ENCODE measurements around the gene HMGXB4.
A peak's percentile ranks its signal among the peaks of the same experiment; 100 is the strongest.

The HMGXB4 gene

DNA sequence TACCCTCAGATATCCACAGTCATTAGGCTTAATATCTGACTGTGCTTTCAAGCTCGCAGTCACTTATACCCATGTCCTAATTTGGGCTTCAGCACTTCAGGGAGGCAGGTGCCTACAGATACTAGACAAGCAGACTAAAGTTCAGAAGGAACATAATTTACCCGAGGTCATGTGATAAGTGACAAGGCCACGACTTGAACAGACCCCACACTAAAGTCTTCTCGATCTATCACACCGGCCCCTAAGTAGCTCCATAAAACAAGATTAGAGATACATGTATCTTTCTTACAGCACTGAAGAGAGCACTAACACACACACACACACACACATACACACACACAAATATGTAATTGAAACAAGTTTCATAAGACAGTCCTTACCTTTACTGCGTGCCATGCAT is 75.0 kb downstream of the HMGXB4 start:
- Mint-ChIP-seq H3K4me3 (no peak overlapping the region), H3K9me3 (no peaks in the 10 kb centered on the region), H3K4me1 (peaks cover 21 to 44% of the 10 kb centered on the region in 2 donors), H3K27ac (no peak overlapping the region), H3K36me3 (peaks cover 52 to 73% of the 10 kb centered on the region in 2 donors), H3K27me3 (no peaks in the 10 kb centered on the region)
- ATAC-seq (replicated peaks) (no peak), DNase-seq (no peak)

DNA sequence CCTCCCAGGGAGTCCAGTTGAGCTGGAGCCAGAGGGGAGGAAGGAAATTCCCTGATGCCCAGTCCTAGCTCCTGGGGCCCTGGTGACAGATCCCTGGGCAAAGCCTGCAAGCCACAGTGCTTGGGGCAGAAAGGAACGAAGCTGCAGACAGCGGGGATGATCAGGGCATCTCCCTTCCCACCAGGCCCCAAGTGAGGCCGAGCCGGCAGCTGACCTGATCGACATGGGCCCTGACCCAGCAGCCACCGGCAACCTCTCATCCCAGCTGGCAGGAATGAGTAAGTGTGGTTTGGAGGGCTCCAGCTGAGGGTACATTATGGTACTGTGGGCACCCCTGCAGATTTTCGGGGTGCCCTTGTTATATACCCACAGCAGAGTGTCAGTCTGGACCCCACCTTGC is 75.9 kb downstream of the HMGXB4 start:
- ATAC-seq (replicated peaks) (no peak), DNase-seq (no peak)
- Mint-ChIP-seq H3K4me3 (no peak overlapping the region), H3K27ac (peak overlapping the region; percentile 56), H3K9me3 (no peaks in the 10 kb centered on the region), H3K4me1 (peaks cover 26 to 47% of the 10 kb centered on the region in 2 donors), H3K27me3 (no peaks in the 10 kb centered on the region), H3K36me3 (peaks cover 48 to 71% of the 10 kb centered on the region in 2 donors)

DNA sequence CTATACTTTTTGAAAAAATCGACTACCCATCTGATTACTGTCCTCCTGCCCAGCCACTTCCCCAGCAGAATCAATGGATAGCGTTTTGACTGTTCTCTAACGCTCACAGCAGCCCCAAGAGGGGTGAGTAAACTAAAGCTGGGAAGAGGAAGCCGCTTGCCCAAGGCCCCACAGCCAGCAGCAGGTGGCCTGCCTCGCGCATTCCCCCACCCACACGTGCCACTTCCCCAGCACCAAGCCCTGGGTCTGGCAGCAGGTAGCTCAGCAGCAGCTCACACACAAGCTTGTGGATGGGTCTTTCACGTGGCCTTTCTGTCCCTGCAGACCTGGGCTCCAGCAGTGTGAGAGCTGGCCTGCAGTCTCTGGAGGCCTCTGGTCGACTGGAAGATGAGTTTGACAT is 76.7 kb downstream of the HMGXB4 start:
- H3K4me1 Mint-ChIP-seq = peaks cover 26 to 43% of the 10 kb centered on the region in 2 donors
- H3K27me3 Mint-ChIP-seq = no peaks in the 10 kb centered on the region
- no peaks in the 10 kb centered on the region for H3K9me3 Mint-ChIP-seq
- H3K36me3 Mint-ChIP-seq = peaks cover 42 to 70% of the 10 kb centered on the region in 2 donors
- H3K4me3 Mint-ChIP-seq = no peak overlapping the region
- DNase-seq (peak; percentile 71), ATAC-seq (replicated peaks) (peak; percentile 93)
- H3K27ac Mint-ChIP-seq = peak overlapping the region; percentile 49

DNA sequence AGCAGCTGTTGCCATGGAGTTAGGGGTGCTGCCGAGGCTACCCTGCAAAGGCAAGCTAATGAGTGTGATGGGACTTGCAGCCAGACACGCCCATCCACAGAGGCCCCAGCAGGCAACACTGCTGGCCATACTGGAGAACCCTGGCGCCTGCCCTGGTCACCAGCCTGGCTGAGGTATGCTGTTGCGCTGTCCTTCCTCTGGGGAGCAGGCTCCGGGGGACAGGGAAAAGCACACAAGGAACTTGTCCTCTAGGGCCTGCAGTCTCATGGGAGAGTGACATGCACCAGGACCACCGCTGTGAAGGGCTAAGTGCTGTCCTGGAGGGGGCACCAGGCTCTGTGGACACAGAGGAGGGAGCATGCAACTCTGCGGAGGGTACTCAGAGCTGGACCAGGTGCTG is 78.2 kb downstream of the HMGXB4 start:
- Mint-ChIP-seq H3K36me3 (peaks cover 44 to 76% of the 10 kb centered on the region in 2 donors), H3K9me3 (no peaks in the 10 kb centered on the region), H3K4me1 (peaks cover 27 to 40% of the 10 kb centered on the region in 2 donors), H3K27me3 (no peaks in the 10 kb centered on the region), H3K27ac (peak overlapping the region; percentile 81), H3K4me3 (no peak overlapping the region)
- DNase-seq = no peak
- no peak for ATAC-seq (replicated peaks)

DNA sequence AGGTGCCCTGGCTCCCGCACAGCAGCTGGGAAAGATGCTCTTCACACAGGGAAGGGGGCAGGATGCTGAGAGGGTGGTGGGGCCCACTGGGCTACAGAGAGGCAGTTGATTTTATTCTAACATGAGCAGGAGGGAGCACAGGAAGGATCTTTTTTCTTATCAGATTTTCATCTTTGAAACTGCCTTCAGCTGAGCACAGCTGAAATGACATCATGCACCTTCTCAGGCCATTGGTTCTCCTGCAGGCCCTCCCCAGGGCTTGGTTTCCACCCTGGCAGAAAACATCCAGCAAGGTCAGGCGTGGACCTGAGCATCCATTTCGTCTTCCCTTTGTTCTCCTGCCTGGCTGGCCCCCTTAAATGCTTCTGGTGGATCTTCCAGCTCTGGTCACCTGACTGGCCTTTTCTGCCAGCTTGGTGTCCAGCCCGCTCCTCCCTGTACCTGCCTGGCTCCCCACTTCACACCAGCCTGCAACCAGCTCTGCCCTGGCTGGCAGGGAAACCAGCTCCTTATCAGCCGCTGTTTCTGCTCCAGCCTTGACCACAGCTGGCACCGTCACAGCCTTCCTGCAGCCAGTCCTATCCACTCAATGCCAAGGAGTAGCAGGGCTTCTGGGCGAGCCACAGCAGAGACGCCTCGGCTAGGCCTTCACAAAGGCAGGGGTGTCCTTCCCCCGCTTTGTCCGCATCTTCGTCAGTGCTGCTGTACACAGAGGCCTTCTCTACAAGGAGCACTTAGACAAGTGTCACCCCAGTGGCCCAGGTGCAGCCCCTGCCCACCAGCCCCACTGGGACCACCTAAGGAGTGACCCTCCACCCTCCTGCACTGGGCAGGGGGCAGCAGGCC is 78.9 kb downstream of the HMGXB4 start:
- Mint-ChIP-seq H3K27ac (peak overlapping the region; percentile 81), H3K4me1 (peaks cover 27 to 39% of the 10 kb centered on the region in 2 donors), H3K27me3 (no peaks in the 10 kb centered on the region), H3K36me3 (peaks cover 44 to 75% of the 10 kb centered on the region in 2 donors), H3K9me3 (no peaks in the 10 kb centered on the region), H3K4me3 (no peak overlapping the region)
- ATAC-seq (replicated peaks) (no peak), DNase-seq (no peak)

DNA sequence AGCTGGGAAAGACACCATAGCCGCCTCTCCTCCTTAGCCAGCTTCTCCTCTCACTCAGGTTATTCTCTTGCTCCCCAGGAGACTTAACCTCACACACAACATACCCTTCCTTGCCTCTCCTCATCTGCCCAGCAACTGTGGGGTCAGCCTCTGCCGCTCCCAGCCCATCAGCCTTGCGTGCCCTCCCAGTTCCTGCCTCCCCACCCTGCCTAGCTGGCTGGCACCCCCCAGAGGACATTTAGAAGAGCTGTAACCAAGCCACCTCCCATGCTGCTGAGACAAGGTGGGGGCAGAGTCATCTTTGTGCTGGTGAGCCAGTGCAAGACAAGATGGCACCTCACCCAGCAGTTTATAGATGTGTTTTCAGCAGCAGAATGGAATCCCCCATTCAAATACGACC is 80.6 kb downstream of the HMGXB4 start:
- Mint-ChIP-seq H3K27me3 (no peaks in the 10 kb centered on the region), H3K4me1 (peaks cover 28 to 43% of the 10 kb centered on the region in 2 donors), H3K4me3 (no peak overlapping the region), H3K9me3 (no peaks in the 10 kb centered on the region), H3K27ac (peak overlapping the region; percentile 33), H3K36me3 (peaks cover 40 to 65% of the 10 kb centered on the region in 2 donors)
- peak; percentile 31 to 43 for ATAC-seq (replicated peaks)
- DNase-seq = no peak

DNA sequence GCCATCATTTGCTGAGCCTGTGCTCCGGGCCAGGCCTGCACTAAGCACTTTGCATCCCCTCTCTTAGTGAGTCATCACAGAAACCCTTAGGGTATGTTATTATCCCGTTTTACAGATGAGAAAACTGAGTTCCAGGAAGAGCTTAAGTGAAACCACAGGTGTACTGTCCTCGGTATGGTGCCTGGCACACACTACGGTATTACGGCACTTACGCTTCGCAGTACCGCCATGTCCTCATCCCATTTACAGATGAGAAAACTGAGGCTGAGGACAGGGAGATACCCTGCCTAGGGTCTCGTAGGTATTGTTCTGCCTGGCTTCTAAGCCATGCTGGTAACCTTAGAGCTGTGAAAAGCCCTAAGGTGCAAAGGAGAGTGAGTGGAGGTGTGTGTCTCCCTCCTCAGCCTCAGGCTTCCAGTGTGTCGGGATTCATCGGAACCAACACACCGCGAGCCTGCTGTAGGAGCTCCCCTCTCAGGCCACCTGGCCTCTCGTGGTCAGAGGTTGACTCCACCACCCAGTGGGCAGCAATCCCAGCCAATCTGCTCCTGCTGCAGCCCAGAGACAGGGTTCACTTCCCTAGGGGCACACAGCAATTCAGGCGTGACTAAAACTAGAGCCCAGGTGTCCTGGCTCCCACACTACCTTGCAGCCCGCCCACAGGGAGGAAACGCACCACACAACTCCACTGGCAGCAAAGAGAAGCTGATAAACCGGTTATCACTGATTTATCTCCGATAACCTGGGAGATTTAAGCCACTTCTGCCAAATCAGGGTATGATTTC is 84.0 kb downstream of the HMGXB4 start:
- peaks cover 35 to 49% of the 10 kb centered on the region in 2 donors for H3K36me3 Mint-ChIP-seq
- H3K27me3 Mint-ChIP-seq = no peaks in the 10 kb centered on the region
- peaks cover 24 to 37% of the 10 kb centered on the region in 2 donors for H3K4me1 Mint-ChIP-seq
- ATAC-seq (replicated peaks) (no peak), DNase-seq (no peak)
- H3K27ac Mint-ChIP-seq = peak overlapping the region; percentile 84
- H3K9me3 Mint-ChIP-seq = no peaks in the 10 kb centered on the region
- H3K4me3 Mint-ChIP-seq = no peak overlapping the region

DNA sequence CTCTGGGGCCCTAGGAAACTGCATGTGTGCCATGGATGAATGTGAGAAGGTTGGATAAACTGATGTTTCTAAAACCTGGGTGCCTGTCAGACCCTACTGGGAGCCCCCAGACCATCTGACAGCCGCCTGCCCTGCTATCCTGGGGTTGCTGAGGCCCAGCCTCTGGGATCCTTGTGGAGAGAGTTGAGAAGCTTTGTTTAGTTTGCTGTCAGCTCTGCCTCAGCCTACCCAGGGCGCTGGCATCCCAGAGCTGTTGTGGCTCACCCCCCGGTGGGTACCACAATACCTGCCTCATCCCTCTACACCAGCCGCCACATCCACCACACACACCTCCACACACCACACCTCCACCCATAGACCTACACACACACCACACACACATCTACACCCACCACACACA is 85.1 kb downstream of the HMGXB4 start:
- no peak overlapping the region for H3K27ac Mint-ChIP-seq
- no peak overlapping the region for H3K4me3 Mint-ChIP-seq
- no peaks in the 10 kb centered on the region for H3K9me3 Mint-ChIP-seq
- H3K4me1 Mint-ChIP-seq = peaks cover 24 to 37% of the 10 kb centered on the region in 2 donors
- H3K27me3 Mint-ChIP-seq = no peaks in the 10 kb centered on the region
- ATAC-seq (replicated peaks) = no peak
- peaks cover 39 to 55% of the 10 kb centered on the region in 2 donors for H3K36me3 Mint-ChIP-seq
- DNase-seq = no peak

DNA sequence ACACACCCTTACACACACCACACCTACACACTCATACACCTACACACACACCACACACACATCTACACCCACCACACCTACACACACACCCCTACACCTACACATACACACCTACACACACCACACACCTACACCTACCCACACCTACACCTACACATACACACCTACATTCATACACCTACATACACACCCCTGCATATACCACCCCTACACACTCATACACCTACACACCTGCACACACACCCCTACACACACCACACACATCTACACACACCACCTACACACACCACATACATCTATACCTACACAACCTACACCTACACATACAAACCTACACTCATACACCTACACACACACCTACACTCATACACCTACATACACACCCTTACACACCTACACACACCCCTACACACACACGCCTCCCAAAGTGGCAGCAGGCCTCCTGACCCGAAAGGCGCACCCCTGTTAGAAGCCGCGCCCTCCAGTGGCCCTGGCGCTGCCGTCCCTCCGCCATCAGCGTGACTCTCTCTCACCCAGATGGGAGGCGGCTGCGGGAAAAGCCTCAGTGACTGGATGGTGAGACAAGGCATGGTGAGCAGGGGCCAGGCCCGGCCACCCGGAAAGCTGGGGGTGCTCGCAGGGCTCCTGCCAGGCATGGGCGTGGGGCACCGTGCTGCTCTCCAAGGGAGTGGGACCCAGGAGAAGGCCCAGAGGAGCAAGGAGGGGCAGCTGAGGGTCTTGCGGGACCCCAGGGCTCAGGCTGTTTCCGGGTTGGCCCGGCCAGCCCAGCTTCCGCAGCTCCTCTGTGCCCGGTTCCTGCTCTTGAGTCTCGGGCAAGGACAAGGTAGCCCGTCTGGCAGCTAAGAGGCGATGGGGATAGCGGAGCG is 86.6 kb downstream of the HMGXB4 start:
- H3K4me3 Mint-ChIP-seq = no peak overlapping the region
- no peaks in the 10 kb centered on the region for H3K9me3 Mint-ChIP-seq
- no peaks in the 10 kb centered on the region for H3K27me3 Mint-ChIP-seq
- peaks cover 23 to 31% of the 10 kb centered on the region in 2 donors for H3K4me1 Mint-ChIP-seq
- no peak overlapping the region for H3K27ac Mint-ChIP-seq
- no peak for ATAC-seq (replicated peaks)
- peaks cover 39 to 57% of the 10 kb centered on the region in 2 donors for H3K36me3 Mint-ChIP-seq
- DNase-seq = no peak

DNA sequence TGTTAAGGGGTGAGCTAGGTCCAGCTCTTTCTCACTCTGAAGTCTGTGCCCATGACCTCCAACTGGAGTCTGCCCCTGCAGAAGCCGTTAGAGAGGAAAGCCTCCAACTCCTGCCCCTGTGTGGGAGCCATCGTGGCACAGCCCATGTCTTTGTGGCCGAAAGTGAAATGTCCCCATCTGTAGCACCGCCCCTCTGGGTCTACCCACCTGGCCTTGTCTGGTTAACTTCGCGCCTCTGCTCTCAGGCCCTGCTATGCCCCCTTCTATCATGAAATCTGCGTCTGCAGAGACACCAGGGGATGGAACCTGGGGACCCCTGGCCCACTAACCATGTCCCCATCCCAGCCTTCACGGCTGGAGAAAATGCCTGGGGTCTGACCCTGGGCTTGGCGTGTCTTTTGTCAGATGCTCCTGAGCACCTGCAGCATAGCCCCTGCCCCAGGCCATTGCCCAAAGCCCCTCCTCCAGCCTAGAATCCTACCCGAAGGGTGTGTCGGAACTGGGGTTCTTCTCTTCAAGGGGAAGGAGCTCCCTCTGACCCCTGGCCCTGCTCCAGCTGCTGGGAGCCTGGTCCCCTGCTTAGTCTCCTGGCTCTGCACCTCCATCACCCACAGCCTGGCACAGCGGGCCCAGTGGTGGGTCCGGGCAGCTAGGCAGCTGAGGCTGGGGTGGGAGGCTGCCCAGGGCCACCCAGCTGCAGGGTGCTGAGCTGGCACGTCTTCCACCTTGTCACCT is 87.8 kb downstream of the HMGXB4 start:
- Mint-ChIP-seq H3K4me3 (no peak overlapping the region), H3K27me3 (no peaks in the 10 kb centered on the region), H3K4me1 (peaks cover 25 to 38% of the 10 kb centered on the region in 2 donors), H3K9me3 (no peaks in the 10 kb centered on the region), H3K27ac (no peak overlapping the region), H3K36me3 (peaks cover 36 to 50% of the 10 kb centered on the region in 2 donors)
- ATAC-seq (replicated peaks) (peak in 1 of 2 donors; percentile 62), DNase-seq (no peak)

Data from stimulated activated naive B cell treated with anti-CD40 and anti-IgM and Interleukin-4, amounts not matched to agents 10 μg/mL and 1 μg/mL and 100 μg/mL, for 72 hours (primary cell).